Amygdala (tissue), 56 donors: Measurements from ENCODE around the gene NCMAP.
A peak's percentile ranks its signal among the peaks of the same experiment; 100 is the strongest.
"Not testable (repeated sequence)": the region's sequence is repeated elsewhere in the genome, so short reads cannot be mapped to it uniquely, and the experiment has no call there.

Experiments used
- DNase-seq, 56 donors: peaks; one replicate each; lab custom pipeline; 2025; lab: John Stamatoyannopoulos, UW

The NCMAP gene

GRCh38 chr1:24540906-24541710, 14.8 kb upstream of the NCMAP start:
- DNase-seq = no peak

DNA sequence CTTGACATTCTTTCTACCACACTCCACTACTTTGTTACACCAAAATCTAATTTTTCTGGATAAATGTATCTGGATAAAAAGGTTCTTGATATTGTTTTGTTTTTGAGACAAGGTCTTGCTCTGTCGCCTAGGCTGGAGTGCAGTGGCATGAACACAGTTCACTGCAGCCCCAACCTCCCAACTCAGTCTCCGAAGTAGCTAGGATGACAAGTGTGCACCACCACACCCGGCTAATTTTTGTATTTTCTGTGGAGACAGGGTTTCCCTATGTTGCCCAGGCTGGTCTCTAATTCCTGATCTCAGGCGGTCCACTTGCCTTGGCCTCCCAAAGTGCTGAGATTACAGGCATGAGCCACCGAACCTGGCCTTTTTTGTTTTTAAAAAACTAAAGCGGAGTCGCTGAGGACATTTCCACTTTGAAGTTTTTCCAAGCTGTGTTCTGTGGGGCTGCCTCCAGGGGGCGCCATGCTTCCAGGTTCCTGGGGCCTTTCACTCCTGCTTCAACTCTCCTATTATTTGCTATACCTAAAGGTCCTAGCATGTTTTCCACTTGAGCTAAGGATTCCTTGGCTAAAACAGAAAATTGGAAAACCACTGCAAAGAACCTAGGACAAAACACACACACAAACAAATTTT, 14.1 kb upstream of the NCMAP start:
- DNase-seq = peak in 11 of 56 donors; percentile 2 to 55 (median 19)

DNA sequence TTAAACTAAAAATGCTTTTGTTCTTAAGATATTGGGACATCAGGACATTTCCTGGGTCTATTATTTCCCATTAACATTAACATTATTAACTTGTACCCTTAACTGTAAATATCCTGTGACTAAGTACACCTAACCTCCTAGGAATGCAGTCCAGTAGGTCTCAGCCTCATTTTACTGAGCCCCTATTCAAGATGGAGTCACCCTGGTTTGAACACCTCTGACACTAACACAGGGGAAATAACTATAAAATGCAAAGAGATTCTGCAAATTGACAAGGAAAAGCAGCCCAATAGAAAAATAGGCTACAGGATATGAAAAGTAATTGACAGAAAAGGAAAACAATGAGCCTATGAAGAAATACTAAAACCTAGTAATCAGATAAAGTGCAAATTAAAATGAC, 11.6 kb upstream of the NCMAP start:
- no peak for DNase-seq

- DNase-seq = no peak
These were observed 10.2 kb upstream of the NCMAP start for GRCh38 chr1:24545662-24546061.

DNA sequence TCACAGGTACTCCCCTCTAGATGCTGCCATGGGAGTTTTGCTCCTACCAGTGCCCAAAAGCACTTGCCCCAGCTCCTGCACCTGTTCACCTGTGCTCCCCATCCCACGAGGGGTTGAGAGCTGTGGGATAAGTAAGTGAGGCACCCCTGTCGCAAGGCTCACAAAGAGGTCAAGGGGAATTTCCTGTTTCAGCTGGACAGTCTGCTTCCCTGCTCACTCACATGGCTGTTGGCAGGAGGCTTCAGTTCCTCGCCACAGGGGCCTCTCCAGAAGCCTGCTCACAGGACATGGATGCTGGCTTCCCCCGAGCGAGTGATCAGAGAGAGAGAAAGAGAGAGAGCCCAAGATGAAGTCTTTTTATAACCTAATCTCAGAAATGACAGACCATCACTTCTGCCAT, 8.7 kb upstream of the NCMAP start:
- DNase-seq = no peak

GRCh38 chr1:24548070-24548469, 7.8 kb upstream of the NCMAP start:
- DNase-seq = no peak

GRCh38 chr1:24549210-24549609, 6.7 kb upstream of the NCMAP start:
- not testable (repeated sequence) for DNase-seq

DNA sequence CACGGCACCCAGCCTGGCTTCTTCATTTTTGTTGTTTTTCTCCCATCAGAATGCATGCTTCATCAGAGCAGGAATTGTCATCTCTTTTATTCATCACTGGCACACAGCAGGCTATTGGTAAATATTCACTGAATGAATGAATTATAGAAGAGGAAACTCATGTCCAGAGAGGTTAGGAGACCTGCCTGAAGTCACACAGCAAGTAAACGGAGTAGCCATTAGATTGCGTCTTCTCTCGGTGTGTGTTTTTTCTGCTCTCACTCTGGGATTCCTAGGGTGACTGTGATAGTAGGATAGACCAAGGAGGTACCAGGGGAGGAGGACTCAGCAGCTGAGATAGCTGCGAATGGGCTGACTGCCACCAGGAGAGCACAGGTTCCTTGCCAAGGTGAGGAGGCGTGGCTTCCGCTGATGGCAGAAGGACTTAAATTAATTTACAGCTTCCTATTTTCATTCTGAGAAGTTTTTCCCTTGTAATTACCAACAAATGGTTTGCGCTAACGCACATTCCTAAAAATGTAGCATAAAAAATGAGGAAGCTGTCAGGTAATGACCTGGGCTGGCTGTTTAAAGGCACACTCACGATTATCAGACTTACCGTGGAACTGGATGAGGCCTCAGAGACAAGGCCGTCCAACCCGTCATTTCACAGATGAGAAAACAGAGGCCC, 4.5 kb upstream of the NCMAP start:
- DNase-seq = no peak

DNA sequence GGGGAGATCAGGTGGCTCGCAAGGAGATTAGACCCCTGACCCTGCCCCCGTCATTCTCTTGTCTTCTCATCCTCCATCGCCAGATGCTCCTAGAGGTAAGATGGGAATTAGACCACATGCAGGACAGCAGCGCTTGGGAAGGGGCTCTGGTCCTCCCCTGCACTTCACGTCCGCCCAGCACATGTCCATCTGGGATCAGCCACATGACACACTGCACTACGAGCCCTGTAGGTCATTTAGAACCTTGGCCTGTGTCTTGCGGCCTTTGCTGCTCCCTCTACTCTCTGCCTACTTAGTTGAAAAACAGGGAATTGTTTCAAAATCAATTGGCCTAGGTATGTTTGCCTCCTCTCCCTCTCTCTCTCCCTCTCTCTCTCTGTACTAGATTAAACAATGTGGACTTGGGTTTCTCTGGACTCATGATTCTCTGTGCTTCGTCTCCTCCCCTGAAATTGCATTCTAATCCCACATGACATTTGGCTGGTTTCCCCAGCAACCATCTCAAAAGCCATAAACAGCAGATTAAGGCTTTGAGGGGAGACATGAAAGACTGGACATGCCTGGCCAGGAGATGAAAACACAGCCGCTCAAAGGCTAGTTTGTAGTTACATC, 3.8 kb upstream of the NCMAP start:
- no peak for DNase-seq

DNA sequence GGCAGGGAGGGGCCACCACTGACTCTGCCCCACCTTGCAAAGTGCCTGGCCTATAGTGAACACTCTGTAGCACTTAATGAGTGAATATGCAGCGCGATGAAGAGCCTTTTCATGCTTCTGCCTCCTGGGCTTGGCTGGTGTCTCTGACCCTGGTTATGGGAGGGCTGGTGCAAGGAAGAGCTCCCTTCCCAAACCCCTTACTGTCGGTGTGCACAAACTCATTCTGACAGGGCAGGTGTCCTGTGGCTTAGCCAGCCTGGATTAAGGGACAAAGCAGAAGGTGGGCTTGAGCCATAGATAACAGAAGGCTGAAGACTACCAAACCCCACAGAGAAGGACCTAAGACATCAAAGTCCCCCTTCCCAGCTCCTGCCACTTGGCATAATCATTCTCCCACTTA, 2.0 kb upstream of the NCMAP start:
- DNase-seq = no peak

DNA sequence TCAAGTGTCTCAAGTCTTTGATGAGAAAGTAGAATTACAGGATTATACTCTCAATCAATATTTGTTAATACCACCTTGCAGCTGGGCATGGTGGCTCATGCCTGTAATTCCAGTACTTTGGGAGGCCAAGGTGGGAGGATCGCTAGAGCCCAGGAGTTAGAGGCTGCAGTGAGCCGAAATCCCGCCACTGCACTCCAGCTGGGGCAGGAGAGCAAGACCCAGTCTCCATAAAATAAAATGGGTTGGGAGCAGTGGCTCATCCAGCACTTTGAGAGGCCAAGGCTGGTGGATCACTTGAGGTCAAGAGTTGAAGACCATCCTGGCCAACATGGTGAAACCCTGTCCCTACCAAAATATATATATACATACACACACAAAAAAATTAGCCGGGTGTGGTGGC, 1.2 kb upstream of the NCMAP start:
- no peak for DNase-seq

DNA sequence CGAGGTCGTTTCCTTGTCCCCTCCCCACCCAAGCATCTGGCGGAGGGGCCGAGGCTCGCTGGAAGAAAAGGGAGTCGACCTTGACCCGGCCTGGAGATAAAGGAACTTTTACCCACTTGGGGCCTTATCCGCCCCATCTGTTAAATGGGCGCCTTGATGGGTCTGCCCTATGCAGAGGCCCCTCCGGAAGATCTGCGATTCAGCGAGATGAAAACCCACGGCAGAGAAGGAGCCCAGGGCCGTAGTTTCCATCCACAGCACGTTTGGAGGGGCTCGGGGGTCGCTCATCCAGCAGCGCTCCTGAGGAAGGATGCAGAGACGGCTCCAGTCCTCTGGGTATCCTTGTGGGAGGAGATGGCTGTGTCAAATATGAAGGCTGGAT, 518 bp downstream of the NCMAP start:
- DNase-seq = no peak

GRCh38 chr1:24557220-24557619, 1.3 kb downstream of the NCMAP start:
- DNase-seq = no peak

DNA sequence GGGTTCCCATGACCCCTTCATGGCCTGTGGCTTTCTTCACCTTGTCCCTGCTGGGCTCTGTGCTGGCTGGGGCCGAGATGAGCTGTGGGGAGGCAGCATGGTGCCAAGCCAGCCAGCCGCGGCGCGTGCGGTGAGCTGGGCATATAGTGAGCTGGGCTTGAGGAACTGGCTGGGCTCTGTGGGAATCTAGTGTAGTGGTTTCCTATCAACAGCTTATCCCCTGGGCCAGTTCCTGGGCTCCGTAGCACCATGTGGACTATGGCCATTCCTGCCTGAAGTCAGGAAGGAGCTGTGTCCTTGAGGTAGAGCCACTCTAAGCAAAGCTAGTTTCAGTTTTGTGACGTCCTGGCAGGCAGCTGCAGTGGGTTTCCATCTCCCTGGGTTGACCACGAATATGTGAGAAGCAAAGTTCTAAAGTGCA, 1.8 kb downstream of the NCMAP start:
- no peak for DNase-seq

- no peak for DNase-seq
These were observed 2.6 kb downstream of the NCMAP start for GRCh38 chr1:24558455-24558854.

GRCh38 chr1:24558902-24559791, 3.3 kb downstream of the NCMAP start:
- DNase-seq = peak in 46 of 56 donors; percentile 5 to 75 (median 41)

GRCh38 chr1:24560361-24560760, 4.5 kb downstream of the NCMAP start:
- DNase-seq = no peak

GRCh38 chr1:24562625-24563024, 6.7 kb downstream of the NCMAP start:
- peak in 1 of 56 donors; percentile 31 for DNase-seq

- DNase-seq = no peak
These were observed 8.8 kb downstream of the NCMAP start for GRCh38 chr1:24564695-24565094.

GRCh38 chr1:24566236-24566867, 10.5 kb downstream of the NCMAP start:
- no peak for DNase-seq
